ENCODE measurements around the gene TRIM33.

Gene TRIM33

GRCh38 chr1:114511032-114511785, at the start of gene TRIM33:
TSS of gene TRIM33 (minus strand) at chr1:114511203. CDS start at chr1:114511076, 127 bp downstream.
- DNase-seq: peak; percentile 88

DNA sequence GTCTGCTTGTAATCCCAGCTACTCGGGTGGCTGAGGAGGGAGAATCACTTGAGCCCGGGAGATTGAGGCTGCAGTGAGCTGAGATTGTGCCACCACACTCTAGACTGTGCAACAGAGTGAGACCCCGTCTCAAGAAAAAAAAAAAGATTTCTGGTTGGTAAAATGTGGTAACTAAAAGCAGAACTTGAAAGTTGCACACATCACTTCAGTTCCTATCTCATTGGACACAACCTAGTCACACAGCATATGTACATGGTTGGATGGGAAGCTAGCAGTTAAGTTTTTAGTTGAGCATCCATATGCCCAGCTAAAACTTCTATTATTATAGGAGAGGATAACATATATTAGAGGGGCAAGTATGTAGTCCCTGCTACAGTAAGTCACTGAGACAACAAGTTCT, 48.4 kb upstream of the TRIM33 start:
- peak; percentile 83 for DNase-seq

DNA sequence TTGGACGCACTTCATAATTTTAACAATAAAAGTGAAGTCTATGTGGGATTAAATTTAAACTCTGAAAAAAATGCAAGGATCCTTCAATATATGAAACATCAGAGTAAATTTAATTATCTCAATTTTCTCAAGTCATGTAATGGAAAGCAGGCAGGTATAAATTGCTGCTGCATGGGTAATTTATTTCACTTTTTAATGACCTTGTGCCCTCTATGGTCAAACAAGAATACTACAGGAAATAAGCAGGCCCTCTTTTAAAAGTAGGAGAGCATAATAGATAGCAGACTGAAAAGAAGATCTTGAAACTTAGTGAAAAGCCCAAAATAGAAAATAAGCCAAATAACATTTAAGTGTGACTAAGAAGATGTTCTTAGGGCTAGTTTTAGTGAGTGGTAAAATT, 47.5 kb upstream of the TRIM33 start:
- DNase-seq: peak; percentile 51

DNA sequence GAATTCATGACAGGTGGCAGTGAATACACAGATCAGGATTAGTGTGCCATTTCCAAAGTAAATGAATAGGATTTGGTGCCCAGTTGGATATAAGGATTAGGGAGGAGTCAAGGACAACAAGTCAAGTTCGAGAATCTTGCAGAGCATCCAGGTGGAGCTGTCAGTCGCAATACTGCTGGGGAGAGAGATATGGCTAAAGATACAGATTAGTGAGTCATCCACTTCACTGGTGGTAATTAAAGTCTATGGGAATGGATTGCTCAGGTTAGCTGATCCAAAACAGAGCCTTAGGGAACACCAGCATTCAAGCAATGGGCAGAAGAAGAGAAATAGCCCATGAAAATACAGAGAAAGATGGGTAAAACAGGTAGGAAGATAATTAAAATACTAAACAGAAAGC, 43.6 kb upstream of the TRIM33 start:
- DNase-seq: no peak

DNA sequence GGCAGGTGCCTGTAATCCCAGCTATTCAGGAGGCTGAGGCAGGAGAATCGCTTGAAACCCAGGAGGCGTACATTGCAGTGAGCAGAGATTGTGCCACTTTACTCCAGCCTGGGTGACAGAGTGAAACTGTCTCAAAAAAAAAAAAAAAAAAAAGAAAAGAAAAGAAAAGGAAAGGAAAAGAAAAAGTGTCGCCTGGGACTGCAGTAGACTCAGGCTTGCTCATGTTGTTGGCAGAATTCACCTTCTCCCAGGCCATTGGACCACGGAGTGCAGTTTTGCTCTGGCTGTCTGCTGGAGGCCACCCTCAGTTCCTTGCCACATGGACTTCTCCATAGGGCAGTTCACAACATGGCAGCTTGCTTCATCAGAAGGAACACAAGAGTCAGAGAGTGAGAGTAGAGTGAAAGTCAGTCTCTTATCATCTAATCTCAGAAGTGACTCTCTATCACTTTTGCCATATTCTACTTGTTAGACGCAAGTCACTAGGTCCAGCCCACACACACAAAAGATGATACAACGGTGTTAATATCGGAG, 41.2 kb upstream of the TRIM33 start:
- DNase-seq: no peak

DNA sequence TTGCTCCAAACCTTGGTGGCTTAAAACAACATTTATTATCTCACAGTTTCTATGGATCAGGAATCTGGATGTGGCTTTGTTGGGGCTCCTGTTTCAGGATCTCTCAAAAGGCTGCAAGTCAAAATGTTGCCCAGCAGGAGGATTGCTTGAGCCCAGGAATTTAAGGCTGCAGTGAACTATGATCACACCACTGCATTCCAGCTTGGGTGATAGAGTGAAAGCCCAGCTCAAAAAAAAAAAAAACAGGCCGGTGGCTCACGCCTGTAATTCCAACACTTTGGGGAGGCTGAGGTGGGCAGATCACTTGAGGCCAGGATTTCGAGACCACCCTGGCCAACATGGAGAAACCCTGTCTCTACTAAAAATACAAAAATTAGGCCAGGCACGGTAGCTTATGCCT, 40.4 kb upstream of the TRIM33 start:
- DNase-seq: no peak

- DNase-seq: no peak
These were observed 39.3 kb upstream of the TRIM33 start for GRCh38 chr1:114550336-114550735.

- no peak for DNase-seq
These were observed 38.1 kb upstream of the TRIM33 start for GRCh38 chr1:114549137-114549536.

- DNase-seq: no peak
These were observed 36.1 kb upstream of the TRIM33 start for GRCh38 chr1:114547076-114547475.

DNA sequence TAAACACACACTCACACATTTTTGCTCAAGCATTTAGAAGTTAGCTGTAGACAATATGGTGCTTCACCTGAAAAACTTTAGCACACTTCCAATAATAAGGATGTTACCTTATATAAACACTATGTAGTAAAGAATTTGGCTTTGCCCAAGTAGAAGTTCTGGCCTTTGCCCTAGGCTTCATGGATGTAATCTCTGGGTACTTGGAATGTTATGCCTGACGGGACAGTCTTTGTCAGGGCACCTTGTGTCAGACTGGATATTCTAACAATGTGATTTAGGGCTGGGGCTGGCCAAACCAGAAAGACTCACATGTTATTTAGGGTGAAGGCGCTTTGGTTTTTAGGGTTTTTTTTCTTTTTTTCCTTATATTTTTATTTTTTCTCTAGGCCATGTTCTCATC, 34.8 kb upstream of the TRIM33 start:
- DNase-seq: no peak

DNA sequence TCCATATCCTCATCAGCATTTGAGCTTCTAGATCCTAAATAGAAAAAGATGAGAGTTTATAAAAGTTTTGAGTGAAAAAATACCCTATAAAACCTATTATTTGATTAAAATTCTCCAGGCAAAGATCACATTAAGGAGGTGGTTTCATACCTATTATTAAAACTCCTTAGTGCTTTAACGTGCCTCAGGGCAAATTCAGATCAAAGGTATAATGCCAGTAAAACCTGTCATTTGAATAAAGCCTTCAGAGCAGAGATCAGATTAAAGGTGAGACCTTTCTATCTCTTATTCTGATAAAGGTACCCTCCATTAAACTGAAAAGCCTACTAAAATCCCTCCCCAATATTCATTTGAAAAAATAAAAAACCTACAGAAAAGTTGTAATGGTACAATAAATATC, 34.3 kb upstream of the TRIM33 start:
- no peak for DNase-seq

GRCh38 chr1:114540821-114541220, 29.8 kb upstream of the TRIM33 start:
- no peak for DNase-seq

DNA sequence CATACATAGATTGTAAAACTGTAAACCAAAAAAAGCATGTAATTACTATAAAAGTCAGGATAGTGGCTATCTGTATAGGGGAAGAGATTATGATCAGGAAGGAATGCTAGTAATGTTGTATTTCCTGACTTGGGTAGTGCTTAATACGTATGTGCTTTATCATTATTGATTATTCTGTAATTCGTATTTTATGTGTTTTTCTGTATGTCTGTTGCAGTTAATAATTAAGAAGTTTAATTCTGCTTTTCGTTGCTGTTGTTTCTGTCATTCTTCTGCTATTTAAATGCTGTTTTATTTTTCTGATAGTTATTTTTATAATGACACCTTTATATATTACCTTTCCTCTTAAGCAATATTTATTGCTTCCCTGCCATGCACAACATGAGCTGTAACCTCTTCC, 29.3 kb upstream of the TRIM33 start:
- no peak for DNase-seq

DNA sequence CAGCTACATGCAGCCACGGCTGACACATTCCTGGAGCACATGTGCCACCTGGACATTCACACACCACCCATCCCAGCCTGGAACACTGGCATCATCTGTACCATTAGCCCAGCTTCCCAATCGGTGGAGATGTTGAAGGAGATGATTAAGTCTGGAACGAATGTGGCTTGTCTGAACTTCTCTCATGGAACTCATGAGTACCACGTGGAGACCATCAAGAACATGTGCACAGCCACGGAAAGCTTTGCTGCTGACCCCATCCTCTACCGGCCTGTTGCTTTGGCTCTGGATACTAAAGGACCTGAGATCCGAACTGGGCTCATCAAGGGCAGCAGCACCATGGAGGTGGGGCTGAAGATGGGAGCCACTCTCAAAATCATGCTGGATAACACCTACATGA, 25.0 kb upstream of the TRIM33 start:
- no peak for DNase-seq

DNA sequence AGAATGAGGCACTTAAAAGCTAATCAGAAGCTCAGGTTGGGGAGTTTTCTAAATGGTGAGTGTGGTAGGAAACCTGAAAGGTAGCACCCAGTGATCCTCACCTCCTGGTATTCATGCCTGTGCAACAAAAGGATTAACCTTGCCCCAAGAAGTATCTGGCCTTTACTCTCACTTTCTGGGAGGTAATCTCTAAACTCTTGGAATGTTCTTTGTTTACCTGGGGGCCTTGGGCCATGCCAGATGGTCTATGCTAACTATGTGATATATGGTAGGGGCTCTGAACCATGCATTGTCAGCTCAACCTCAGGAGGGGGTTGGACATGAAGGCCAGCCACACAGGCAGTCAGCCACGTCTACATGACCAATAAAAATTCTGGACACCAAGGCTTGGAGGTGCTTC, 24.4 kb upstream of the TRIM33 start:
- no peak for DNase-seq

GRCh38 chr1:114531094-114531493, 20.1 kb upstream of the TRIM33 start:
- no peak for DNase-seq

GRCh38 chr1:114530224-114530623, 19.2 kb upstream of the TRIM33 start:
- DNase-seq: no peak

- no peak for DNase-seq
These were observed 13.9 kb upstream of the TRIM33 start for GRCh38 chr1:114524944-114525343.

GRCh38 chr1:114522264-114522575, 11.2 kb upstream of the TRIM33 start:
- no peak for DNase-seq

- DNase-seq: no peak
These were observed 10.6 kb upstream of the TRIM33 start for GRCh38 chr1:114521396-114522263.

DNA sequence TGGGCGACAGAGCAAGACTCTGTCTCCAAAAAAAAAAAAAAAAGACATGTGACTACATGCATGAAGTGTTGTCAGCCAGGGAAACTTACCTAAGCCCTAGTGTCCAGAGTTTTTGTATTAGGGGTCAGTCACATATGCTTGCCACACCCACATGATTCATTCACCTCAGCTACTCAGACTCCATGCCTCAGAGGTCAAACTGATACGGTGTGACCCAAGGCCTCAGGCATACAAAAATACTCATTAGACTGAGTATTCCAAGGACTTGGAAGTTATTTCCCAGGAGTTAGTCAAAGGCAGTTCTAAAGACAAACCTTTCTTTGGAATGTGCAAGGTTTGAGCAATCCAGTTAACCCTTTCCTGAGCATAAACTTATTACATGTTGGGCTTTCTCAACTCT, 6.3 kb upstream of the TRIM33 start:
- DNase-seq: no peak

DNA sequence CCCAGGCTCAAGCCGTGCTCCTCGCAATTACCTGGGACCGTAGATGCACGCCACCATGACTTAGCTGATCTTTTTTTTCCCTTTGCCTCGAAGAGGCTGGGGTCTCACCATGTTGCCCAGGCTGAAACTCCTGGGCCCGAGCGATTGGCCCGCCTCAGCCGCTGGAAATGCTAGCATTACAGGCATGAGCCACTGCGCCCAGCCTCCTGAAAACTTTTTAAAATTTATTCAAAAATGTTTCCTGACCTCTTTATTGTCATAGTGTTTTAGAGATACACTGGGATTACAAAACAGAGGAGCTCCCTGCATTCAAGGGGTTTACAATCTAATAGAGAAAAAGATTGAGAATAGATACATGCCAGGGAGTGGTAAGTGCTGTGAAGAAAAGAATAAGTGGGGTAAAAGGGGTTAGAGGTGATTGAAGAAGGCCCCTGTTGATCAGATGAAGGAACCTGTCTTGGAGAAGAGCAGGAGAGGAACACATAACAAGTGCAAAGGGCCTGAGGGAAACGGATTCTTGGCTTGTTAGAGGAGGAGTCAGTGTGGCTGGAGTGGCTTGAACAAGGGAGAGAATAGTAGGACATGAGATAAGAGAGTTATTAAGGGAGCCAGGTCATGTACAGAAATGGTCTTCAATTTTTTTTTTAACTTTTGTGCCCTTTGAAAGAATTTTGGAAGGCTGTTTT, 1.7 kb upstream of the TRIM33 start:
- DNase-seq: no peak

DNA sequence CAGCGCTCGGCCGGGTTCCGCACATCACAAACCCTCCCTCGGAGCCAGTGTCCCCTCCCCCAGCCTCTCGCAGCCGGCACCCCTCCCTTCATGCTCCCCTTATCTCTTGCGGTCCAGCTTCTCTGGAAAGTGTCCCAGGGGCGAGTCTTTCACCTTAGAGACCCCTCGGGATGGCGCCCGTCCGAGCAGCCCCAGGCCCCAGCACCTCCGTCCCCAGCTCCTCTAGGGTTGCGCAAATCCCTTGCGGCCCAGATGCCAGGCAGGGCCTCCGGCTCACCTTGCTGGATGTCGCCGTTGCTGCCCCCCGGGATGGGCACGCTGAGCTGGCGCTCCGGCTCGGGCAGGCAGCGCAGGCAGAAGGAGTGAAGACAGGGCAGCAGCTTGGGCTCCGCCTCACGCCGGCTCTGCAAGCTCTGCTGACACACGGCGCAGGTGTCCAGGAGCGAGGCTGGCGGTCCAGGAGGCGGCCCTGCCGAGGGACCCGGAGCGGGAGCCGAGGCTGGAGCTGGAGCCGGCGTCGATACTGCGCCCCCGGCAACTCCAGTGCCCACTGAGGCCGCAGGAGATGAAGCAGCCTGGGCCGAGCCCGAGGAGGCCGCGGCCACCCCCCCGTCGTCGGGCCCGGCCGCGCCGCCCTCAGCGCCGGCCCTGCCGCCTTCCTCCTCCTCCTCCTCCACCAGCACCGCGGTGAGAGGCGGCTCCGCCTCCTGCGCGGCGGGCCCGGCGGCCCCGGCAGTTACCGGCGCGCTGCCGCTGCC, 550 bp downstream of the TRIM33 start:
- peak; percentile 58 for DNase-seq

All from MV-4-11 (cell line).